ENCODE results near the gene GSTM5. TPM values are rescaled to one million over a fixed set of nuclear protein-coding genes. Genes with fewer than 3 reads are reported as not detected.
"Not testable (repeated sequence)": the region's sequence is repeated elsewhere in the genome, so short reads cannot be mapped to it uniquely, and the experiment has no call there.

The GSTM5 gene
- total RNA-seq, 6 experiments from 2014 or later, result 4.3 to 7.1 (median 5.5) TPM

- peak; percentile 11 for DNase-seq
- Mint-ChIP-seq H3K4me3 (peak within 1 kb of the TSS; percentile 86), H3K9me3 (peaks cover 5% of the 10 kb centered on the region), H3K27ac (peak within 1 kb of the TSS; percentile 89), H3K36me3 (ENCODE audit: low read depth) (peaks cover 5% of the 10 kb centered on the region; the same call in 1 of the 2 replicates), H3K4me1 (ENCODE audit: low read depth) (peaks cover 5% of the 10 kb centered on the region; the same call in 1 of the 2 replicates), H3K27me3 (ENCODE audit: insufficient read depth) (peaks cover 6% of the 10 kb centered on the region)
- TF ChIP-seq CTCF (IDR thresholded peaks at IDR 0.05), result peak; percentile 39
Observed at GRCh38 chr1:109687641-109688499, 24.2 kb upstream of the GSTM5 start, which contains the start of gene GSTM1. Gene GSTM1 (plus strand): TSS chr1:109687817. CDS start chr1:109687874, 57 bp downstream.

- no peak for DNase-seq
- peaks cover 3% of the 10 kb centered on the region; the same call in 1 of the 2 replicates for H3K36me3 Mint-ChIP-seq (ENCODE audit: low read depth)
- TF ChIP-seq CTCF (IDR thresholded peaks at IDR 0.05), result no peak
- no peak overlapping the region for H3K4me3 Mint-ChIP-seq
- H3K27me3 Mint-ChIP-seq (ENCODE audit: insufficient read depth), result peaks cover 6% of the 10 kb centered on the region
- peaks cover 5% of the 10 kb centered on the region; the same call in 1 of the 2 replicates for H3K4me1 Mint-ChIP-seq (ENCODE audit: low read depth)
- peaks cover 1% of the 10 kb centered on the region for H3K9me3 Mint-ChIP-seq
- no peak overlapping the region for H3K27ac Mint-ChIP-seq
Observed at GRCh38 chr1:109689844-109690405, 22.1 kb upstream of the GSTM5 start.

- Mint-ChIP-seq H3K4me3 (no peak overlapping the region), H3K36me3 (ENCODE audit: low read depth) (no peaks in the 10 kb centered on the region), H3K4me1 (ENCODE audit: low read depth) (peaks cover 5% of the 10 kb centered on the region), H3K27me3 (ENCODE audit: insufficient read depth) (peaks cover 6% of the 10 kb centered on the region), H3K9me3 (no peaks in the 10 kb centered on the region), H3K27ac (no peak overlapping the region)
- DNase-seq, result no peak
- TF ChIP-seq CTCF (IDR thresholded peaks at IDR 0.05), result no peak
Observed at GRCh38 chr1:109691759-109692158, 20.3 kb upstream of the GSTM5 start.

GRCh38 chr1:109694400-109694799 is 17.7 kb upstream of the GSTM5 start:
- not testable (repeated sequence) for H3K4me3 Mint-ChIP-seq; H3K36me3 Mint-ChIP-seq (ENCODE audit: low read depth); H3K27me3 Mint-ChIP-seq (ENCODE audit: insufficient read depth); H3K27ac Mint-ChIP-seq; DNase-seq; H3K9me3 Mint-ChIP-seq
- H3K4me1 Mint-ChIP-seq (ENCODE audit: low read depth), result peaks cover 11% of the 10 kb centered on the region

GRCh38 chr1:109695138-109695537 is 16.9 kb upstream of the GSTM5 start:
- not testable (repeated sequence) for H3K36me3 Mint-ChIP-seq (ENCODE audit: low read depth); DNase-seq; H3K27me3 Mint-ChIP-seq (ENCODE audit: insufficient read depth); H3K27ac Mint-ChIP-seq; H3K4me3 Mint-ChIP-seq; H3K9me3 Mint-ChIP-seq
- H3K4me1 Mint-ChIP-seq (ENCODE audit: low read depth), result peaks cover 11% of the 10 kb centered on the region

- no peak overlapping the region for H3K27ac Mint-ChIP-seq
- no peak overlapping the region for H3K4me3 Mint-ChIP-seq
Observed at GRCh38 chr1:109697066-109697465, 15.0 kb upstream of the GSTM5 start.

GRCh38 chr1:109697861-109698260 is 14.2 kb upstream of the GSTM5 start:
- H3K27ac Mint-ChIP-seq; DNase-seq; H3K27me3 Mint-ChIP-seq (ENCODE audit: insufficient read depth): not testable (repeated sequence)

More at GRCh38 chr1:109697066-109697465, 15.0 kb upstream of the GSTM5 start:
- Mint-ChIP-seq H3K9me3 (no peaks in the 10 kb centered on the region), H3K4me1 (ENCODE audit: low read depth) (peaks cover 11% of the 10 kb centered on the region), H3K27me3 (ENCODE audit: insufficient read depth) (no peaks in the 10 kb centered on the region), H3K36me3 (ENCODE audit: low read depth) (no peaks in the 10 kb centered on the region)
- no peak for TF ChIP-seq CTCF (IDR thresholded peaks at IDR 0.05)
- DNase-seq, result no peak

GRCh38 chr1:109702940-109703339 is 9.1 kb upstream of the GSTM5 start:
- H3K4me1 Mint-ChIP-seq (ENCODE audit: low read depth); H3K27me3 Mint-ChIP-seq (ENCODE audit: insufficient read depth); H3K27ac Mint-ChIP-seq; H3K4me3 Mint-ChIP-seq; DNase-seq: not testable (repeated sequence)
- Mint-ChIP-seq H3K36me3 (ENCODE audit: low read depth) (peaks cover 16% of the 10 kb centered on the region), H3K9me3 (peaks cover 21% of the 10 kb centered on the region)

More at GRCh38 chr1:109697861-109698260, 14.2 kb upstream of the GSTM5 start:
- not testable (repeated sequence) for H3K9me3 Mint-ChIP-seq; H3K36me3 Mint-ChIP-seq (ENCODE audit: low read depth); H3K4me3 Mint-ChIP-seq
- H3K4me1 Mint-ChIP-seq (ENCODE audit: low read depth), result peaks cover 11% of the 10 kb centered on the region
